Activated CD4-positive, alpha-beta T cell treated with anti-CD3 and anti-CD28 coated beads, Interleukin-2, Interleukin-4, amounts not matched to agents 100 ng/mL and 50 ng/mL, durations not matched to agents 16 hours and 8 hours (primary cell): ENCODE data around the gene S100P.
A peak's percentile ranks its signal among the peaks of the same experiment; 100 is the strongest.
"Not testable (repeated sequence)": the region's sequence is repeated elsewhere in the genome, so short reads cannot be mapped to it uniquely, and the experiment has no call there.

Experiments used
- DNase-seq: peaks from one replicate; pipeline ENCODE4 v3.0.0-alpha.2; 2020; ENCODE audit warnings: low spot score

S100P gene

DNA sequence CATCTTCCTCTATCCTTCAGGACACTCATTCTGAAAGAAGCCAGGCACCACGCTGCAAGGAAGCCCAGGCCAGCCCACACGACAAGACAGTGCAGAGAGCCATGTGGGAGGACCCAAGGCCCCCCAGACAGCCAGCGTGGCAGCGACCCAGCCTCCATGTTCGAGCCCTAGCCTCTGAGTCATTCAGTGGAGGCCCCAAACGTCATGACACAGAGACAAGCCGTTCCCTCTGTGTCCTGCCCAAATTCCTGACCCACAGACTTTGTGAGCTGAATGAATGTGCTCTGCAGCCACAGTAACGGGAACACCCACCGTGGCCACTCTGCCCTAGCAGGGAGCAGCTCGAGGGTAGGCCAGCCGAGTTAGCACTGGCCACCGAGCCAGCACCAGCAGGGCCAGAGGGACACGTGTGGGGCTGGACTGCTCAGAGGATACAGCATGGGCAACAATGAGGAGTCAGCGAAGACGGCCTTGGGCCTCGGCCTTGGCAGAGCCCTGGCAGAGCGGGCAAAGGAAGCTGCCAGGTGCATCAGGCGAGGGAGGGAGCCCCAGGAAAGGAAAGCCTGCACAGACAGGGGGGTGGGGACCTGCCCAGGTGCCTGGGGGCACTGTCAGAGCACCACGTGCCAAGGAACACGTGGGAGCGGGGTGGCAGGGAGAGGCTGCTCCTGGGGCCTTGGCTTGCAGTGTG, 30.9 kb downstream of the S100P start:
- DNase-seq = no peak

DNA sequence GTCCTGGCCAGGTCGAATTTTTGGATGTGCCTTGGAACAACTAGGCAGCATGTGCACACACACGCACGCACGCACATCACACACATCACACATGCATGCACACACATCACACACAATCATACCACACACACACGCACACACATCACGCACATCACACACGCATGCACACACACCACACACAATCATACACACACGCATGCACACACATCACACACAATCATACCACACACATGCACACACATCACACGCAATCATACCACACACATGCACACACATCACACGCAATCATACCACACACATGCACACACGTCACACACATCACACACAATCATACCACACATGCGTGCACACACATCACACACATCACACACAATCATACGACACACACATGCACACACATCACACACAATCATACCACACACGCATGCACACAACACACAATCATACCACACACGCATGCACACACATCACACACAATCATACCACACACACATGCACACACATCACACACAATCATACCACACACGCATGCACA, 31.8 kb downstream of the S100P start:
- DNase-seq = not testable (repeated sequence)

DNA sequence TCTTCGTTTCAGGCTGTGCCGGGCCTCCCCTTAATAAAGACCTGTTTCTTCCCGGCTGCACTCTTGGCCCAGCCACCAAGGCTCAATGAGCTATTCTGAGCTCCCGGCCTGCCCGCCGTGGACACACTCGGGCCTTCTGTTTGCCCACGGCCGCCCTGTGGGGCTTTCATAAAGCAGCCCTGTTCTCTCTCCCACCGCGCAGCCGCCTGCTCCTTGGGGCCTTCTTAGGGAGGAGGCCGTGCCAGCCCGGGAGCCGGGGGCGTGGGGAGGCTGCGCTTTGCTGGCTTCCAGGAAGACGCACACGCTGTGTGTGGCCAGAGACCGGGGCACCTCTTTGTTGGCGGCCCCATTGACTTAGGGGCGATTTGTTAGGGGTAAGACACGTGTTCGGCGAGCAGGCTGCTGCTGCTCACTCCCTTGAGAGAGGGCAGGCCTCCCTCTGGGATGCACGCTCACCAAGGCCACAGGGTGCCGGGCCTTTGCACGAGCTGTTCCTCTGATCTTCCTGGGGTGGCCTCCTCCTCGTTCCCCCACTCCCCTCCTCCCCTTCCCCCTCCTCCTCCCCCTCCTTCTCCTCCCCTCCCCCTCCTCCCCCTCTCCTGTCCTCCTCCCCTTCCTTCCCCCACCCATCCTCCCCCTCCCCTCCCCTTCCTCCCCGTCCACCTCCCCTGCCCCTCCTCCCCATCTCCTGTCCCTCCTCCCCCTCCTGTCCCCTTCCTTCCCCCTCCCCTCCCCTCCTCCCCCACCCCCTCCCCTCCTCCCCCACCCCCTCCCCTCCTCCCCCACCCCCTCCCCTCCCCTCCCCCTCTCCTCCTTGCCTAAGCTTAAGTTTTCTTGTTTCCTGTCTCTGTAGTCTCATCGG, 33.6 kb downstream of the S100P start:
- DNase-seq = no peak

DNA sequence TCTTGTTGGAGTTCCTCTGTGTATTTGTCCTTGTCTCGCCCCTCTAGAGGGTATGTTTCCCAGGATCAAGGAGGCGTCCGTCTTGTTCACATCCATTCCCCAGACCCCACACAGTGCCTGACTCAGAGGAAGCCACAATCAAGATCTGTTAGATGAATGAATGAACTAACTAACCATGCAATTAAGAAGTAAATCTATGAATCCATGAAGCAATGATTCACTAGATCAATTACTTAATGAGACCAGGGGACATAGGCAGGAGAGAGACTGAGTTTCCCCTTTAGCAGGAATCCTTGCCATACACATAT, 34.2 kb downstream of the S100P start:
- no peak for DNase-seq

DNA sequence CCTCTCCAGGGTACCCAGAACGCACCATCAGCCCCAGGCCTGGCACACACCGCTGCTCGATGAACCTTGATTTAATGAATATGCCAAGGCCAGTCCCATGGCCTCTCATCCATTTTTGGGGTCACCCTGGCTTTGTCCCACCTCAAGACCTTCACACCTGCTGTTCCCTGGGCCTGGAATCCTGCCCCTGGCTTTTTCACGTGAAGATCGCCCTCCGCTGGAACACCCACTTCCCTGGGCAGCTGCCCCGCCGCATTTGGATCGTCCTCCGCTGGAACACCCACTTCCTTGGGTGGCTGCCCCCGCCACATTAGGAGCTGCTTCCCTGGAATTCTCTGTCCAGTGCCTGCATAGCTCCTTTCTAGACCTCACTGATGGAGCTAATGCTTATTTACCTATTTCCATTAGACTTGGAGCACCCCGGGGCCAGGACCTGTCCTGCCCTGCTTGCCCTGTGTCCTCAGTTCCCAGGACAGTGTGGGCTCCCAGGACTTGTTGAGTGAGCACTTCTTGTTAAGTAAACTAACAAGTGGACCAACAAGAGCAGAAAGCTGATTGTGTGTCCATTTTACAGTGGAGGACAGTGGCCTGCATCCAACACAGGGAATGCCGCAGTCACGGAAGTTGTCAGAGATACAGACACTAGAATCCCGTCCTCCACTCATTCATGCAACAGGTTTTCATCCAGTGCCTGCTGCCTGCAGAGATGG, 34.8 kb downstream of the S100P start:
- DNase-seq = no peak

DNA sequence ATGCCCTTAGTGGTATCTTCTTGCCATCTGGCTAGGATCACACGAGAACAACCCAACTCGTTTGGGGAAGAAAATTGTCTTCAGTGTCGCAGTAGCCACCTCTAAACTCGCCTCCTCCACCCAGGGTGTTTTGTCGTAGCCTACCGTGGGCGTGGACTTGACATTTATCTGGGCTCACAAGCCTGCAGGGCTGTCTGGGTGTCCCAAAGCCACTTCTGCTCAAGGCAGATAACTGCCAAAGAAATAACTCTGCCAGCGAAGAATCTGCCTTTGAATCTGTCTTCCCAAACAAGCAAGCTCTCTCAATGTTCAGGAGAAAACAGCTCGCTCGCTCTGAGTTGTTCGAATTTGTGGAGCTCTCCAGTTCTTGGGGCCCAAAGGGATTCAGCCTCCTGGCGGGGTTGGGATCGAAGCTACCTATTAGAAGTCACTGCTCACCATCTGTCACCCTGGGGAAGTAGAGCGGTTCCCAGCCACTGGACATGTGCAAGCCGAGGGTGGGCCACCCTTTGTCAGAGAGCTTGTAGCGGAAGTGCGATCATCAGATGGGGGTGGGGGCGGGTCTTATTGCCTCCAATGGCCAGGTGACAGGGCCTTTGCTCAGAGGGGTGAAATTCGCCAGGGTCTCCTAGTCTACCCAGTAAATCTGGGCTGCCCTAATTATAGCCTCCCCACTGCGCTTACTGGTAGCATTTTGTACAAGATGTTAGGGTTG, 37.1 kb downstream of the S100P start:
- no peak for DNase-seq

DNA sequence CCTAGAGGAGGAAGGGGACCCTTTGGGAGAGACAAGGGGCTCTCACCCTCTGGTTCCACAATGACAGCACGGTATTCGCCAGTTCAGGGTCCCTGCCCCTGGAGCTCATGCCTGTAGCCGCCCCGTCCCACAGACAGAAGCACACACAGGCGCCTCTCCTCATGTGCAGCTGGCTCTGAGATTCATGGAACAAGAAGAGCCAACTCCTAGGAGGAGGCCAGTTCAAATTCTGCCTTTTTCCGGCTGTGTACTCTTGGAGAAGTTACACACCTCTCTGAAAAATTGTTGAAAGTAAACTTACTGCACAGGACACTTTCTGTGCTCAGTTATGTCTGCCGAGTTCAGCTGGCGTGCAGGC, 37.6 kb downstream of the S100P start:
- DNase-seq = no peak

DNA sequence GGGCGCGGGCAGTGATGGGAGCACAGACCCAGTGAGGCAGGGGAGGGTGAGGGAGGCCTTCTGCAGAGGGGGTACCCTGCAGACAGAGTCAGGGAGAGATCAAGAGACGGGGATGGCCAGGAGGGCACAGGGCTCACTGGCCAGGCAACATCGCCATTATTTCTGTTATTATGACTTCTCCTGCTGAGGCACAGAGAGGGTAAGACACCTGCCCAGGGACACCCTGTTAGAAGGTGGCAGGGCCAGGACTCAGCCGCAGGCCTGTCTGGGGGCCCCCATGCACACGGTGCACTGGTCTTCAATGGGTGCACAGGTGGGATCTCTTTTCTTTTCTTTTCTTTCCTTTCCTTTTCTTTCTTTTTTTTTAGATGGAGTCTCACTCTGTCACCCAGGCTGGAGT, 38.1 kb downstream of the S100P start:
- no peak for DNase-seq

DNA sequence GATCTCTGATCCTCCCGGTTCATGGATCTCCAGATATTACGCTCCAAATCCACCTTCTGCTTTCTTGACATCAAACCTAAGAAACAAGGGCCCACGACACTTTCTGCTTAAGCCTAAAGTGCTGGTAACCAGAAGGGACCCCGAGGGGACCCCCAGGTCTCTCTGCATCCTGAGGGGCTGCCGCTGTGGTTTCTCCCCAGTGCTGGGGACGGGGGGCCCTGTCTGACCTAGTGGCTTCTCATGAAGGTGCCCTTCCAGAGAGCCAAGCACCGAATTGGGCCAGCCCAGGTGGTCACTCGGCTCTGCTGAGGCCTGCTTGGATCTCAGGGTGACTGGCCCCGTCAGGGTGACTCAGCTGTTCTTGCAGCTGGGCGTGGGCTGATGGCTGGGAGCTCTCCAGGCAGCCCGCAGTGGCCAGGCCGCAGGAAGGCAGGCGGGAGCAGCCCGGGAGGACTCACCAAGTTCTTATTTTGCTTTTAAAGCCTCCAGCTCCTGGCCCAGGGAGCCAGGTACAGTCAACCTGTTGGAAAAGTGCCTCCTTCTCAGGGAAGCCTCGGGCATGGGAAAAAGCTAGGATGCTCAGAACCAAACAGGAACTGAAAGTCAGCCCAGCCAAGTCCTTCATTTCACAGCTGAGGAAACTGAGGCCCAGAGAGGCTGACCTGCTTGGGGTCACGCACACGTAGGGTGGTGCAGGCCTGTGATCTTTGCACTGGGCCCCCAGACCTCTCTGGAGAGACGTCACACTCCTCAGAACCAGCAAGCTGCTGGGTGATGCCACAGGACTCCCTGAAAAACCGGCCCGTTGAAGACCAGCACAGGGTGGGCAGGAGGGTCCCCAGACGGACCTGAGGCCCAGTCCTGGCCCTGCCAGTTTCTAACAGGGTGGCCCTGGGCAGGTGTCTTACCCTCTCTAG, 39.0 kb downstream of the S100P start:
- DNase-seq = no peak

DNA sequence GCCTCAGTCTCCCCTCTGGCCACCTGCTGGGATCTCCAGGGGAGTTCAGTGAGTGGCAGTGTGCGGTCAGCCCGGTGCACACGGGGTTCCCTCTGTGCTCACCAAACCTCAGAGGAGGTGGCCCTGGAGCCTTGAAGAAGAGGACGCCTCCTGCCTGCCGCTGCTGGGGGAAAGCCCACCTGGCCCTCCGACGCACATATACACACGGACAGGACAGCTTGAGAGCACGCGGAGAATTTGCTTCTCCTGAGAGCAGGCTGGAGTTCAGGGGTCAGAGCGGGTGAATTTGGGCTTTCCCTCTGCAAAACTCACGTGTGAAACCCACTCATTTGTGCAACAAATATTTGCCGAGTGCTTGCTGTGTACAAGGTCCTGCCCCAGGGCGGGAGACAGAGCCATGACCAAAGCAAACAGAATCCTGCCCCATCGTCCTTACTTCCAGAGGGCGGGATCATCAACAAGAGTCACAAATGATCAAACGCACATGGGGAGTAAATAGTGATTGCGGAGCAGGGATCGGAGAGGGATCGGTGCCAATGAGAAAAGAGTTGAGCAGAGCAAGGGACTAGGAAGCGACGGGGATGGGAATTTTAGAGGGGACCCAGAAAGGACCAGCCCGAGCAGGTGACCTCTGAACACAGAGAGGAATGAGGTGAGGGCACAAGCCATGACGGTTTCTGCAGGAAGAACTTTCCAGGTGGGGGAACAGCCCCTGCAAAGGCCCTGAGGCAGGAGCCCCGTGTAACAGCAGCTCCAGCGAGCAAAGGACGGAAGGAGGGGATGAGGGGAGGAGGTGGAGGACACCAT, 39.9 kb downstream of the S100P start:
- no peak for DNase-seq

DNA sequence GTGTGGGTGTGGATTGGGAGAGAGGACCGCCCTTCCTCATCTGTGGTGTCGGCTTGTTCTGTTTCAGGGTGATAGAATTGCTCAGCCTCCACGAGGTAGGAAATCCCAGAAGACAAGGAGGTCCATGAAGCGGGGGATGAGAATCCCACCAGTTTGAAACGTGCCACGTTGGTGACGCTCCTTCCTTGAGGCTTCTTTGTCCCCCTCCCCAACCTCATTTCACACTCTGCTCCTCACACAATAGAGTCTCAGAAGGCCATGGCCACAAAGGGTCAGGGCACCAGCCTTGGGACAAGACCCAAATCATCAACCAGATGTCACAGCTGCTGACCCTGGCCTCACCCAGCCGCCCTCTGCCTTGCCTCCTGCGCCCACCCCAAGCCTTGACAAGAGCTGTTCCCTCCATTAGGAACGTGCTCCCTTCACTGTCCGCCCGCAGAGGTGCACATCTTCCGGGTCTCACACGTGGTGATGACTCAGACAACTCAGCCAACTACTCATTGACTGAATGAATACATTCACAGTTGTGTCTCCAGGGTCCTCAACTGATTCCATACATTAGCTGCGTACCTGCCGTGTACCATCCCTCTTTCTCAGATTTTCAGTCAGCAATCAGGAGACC, 40.6 kb downstream of the S100P start:
- DNase-seq = no peak

DNA sequence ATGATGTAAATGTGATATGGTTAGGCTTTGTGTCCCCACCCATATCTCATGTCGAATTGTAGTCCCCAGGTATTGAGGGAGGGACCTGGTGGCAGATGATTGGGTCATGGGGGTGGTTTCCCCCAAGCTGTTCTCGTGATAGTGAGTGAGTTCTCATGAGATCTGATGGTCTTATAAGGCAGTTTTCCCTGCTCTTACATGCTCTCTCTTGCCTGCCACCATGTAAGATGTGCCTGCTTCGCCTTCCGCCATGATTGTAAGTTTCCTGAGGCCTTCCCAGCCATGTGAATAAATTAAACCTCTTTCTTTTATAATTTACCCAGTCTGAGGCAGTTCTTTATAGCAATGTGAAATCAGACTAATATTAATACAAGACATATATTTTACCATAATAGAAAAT, 46.2 kb downstream of the S100P start:
- DNase-seq = no peak

DNA sequence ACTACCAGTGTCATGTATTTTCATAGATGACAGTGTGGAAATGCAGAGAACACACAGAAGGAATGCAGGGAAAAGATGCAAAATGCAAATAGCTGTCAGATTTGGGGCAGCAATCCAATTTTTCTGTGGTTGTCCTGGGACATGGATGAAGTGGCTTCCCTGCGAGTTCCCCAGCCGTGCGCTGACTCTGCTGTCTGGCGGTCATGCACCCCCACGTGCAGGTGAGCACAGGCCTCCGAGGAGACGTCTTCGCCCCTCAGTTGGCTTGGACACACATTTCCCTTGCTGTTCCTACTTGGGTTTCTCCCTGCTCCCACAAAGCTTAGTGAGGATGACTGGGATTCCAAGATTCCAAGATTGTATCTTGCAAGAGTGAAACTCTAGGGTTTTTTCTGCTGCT, 46.7 kb downstream of the S100P start:
- no peak for DNase-seq

DNA sequence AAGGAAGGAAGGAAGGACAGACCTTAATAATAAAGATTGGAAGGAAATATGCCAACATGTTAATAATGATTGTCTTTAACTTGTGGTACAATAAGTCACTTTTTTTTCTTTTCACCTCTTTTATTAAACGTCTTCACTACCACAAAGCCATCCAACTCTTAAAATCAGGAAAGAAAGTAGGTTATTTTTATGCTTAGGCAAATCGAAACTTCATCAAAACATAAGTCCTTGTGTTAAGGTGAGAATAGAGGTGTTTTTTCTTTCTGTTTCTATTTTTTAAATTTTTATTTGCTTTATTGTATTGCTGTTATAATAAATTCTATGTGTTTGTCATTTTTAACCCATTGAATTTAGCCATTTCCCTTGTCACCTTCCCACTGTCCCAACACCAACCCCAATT, 48.8 kb downstream of the S100P start:
- peak; percentile 27 for DNase-seq

DNA sequence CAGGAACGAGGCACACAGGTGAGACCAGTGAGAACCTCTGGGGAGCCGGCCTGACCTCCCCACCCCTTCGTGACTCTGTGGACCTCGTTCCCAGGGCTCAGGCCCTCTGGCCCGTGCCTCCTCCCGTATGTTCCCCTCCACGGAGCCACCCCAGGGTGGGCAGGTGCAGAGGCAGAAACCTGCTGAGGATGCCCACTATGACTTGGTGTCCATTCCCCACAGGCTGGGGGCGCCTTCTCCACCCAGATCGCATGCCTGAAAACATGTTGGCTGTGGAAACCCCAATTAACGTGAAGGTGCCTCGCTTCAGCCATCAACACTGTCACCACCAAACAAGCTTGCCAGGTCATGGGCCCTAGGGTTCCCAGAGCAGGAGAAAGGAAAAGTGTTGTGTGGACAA, 49.3 kb downstream of the S100P start:
- no peak for DNase-seq
